GM13976 (cell line): ENCODE data around the gene ALOX15B.

Source experiments
- DNase-seq: peaks from one replicate; pipeline ENCODE4 v3.0.0; 2012; ENCODE audit warnings: low spot score
- in situ Hi-C: fragments of 300-500 bp; cut with MboI; formaldehyde crosslinking; loops from one replicate; pipeline ENCODE4 v1.12.0; 2022; ENCODE audit warnings: low sequenced_read_pairs, mixed read lengths, inconsistent platforms; ENCODE audit not compliant: unreplicated experiment
- TF ChIP-seq, protein P1 (sequence below): IDR thresholded peaks from 2 replicates; pipeline ENCODE4 v1.5.1; 2012; ENCODE audit warnings: borderline replicate concordance, mild to moderate bottlenecking; ENCODE audit not compliant: insufficient read depth; ENCODE audit errors: extremely low read depth, missing control alignments, control extremely low read depth

The ALOX15B gene

GRCh38 chr17:8048236-8048635 lies 9.4 kb downstream of the ALOX15B start:
- in situ Hi-C loops, result no loop called here
- no peak for DNase-seq
- TF ChIP-seq, protein P1, sequence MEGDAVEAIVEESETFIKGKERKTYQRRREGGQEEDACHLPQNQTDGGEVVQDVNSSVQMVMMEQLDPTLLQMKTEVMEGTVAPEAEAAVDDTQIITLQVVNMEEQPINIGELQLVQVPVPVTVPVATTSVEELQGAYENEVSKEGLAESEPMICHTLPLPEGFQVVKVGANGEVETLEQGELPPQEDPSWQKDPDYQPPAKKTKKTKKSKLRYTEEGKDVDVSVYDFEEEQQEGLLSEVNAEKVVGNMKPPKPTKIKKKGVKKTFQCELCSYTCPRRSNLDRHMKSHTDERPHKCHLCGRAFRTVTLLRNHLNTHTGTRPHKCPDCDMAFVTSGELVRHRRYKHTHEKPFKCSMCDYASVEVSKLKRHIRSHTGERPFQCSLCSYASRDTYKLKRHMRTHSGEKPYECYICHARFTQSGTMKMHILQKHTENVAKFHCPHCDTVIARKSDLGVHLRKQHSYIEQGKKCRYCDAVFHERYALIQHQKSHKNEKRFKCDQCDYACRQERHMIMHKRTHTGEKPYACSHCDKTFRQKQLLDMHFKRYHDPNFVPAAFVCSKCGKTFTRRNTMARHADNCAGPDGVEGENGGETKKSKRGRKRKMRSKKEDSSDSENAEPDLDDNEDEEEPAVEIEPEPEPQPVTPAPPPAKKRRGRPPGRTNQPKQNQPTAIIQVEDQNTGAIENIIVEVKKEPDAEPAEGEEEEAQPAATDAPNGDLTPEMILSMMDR, result no peak

DNA sequence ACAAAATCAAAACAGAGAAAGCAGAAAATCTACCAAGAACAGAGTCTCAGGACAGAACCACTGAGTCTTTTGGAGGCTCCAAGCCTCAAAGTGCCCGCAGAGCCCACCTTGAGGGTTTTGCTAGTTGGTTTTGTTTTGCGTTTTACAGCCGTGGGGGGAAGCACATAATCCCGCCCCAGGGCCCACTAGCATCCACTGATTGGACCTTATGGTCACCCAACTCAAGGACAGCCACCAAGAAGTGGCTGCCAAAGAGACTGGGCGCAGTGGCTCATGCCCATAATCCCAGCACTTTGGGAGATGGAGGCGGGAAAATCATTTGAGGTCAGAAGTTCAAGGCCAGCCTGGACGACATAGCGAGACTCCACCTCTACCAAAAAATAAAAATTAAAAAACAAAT lies 9.9 kb downstream of the ALOX15B start:
- TF ChIP-seq, protein P1, result no peak

GRCh38 chr17:8051831-8052230 lies 13.0 kb downstream of the ALOX15B start:
- in situ Hi-C loops, result loop anchor here (10.0 kb wide), 1 partner anchor 307 kb away; no protein-coding TSS in a partner anchor
- TF ChIP-seq, protein P1, result no peak
- no peak for DNase-seq

More for the DNA sequence above, 9.9 kb downstream of the ALOX15B start:
- in situ Hi-C loops, result no loop called here
- no peak for DNase-seq

DNA sequence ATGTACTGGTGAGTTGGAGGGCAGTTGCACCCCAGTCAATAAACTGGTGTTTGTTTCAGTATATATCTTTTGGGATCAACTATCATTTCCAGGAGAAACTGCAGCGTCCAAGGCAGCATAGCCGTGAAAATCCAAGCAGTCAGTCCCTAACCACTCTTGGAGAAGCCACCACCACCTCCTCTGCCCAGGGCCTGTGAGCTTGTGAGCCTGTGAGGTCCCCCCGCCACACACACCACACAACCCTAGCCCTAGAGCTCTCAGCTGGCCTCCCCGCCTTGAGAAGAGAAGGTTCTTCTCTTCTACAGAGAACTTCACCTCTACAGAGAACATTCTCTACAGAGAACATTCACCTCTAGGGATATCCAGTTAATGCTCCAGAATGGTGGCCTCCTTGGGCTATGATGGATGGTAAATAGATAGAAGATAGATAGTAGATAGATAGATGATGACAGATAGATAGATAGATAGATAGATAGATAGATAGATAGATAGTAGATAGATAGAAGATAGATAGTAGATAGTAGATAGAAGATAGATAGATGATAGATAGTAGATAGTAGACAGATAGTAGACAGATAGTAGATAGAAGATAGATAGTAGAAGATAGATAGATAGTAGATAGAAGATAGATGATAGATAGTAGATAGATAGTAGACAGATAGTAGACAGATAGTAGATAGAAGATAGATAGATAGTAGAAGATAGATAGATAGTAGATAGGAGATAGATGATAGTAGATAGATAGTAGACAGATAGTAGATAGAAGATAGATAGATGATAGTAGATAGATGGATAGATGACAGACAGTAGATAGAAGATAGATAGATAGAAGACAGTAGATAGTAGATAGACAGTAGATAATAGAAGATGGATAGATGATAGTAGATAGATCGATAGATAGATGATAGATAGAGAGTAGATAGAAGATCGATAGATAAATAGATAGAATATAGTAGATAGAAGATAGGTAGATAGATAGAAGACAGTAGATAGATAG lies 13.7 kb downstream of the ALOX15B start:
- in situ Hi-C loops, result loop anchor here (10.0 kb wide), 1 partner anchor 308 kb away; no protein-coding TSS in a partner anchor
- TF ChIP-seq, protein P1, result no peak
- no peak for DNase-seq

GRCh38 chr17:8053600-8053999 lies 14.7 kb downstream of the ALOX15B start:
- in situ Hi-C loops, result loop anchor here (10.0 kb wide), 1 partner anchor 309 kb away; no protein-coding TSS in a partner anchor
- TF ChIP-seq, protein P1, result no peak
- DNase-seq, result no peak

DNA sequence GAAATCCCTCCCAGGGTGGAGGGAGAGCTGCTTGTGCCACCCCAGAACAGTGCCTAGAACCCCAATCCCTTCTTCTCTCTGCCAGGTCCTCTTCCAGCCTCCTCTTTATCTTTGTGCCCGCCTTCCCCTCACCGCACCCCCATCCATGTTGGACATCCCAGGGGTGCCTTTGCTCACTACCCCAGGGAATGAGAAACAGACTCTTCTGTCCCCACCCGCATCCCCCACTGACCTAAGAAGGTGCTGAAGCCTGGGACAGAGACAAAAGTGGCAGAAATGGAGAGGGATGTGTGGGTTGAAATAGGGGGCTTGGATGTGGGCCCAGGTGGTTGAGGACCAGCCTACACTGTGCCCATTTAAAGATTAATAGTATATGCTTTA lies 17.0 kb downstream of the ALOX15B start:
- TF ChIP-seq, protein P1, result no peak
- in situ Hi-C loops, result loop anchor here (10.0 kb wide), 1 partner anchor 311 kb away; no protein-coding TSS in a partner anchor
- DNase-seq, result no peak
